Mesodermal cell (in vitro differentiated cells): Measurements from ENCODE around the gene LAMA5.

Experiments
- H3K27ac ChIP-seq: 2 replicates; pipeline ENCODE4 v1.7.0; 2013; ENCODE audit warnings: mild to moderate bottlenecking, low read depth, low read length, moderate library complexity; ENCODE audit not compliant: severe bottlenecking
- H3K36me3 ChIP-seq: 2 replicates; pipeline ENCODE4 v1.7.1; 2013; ENCODE audit warnings: mild to moderate bottlenecking, low read length, moderate library complexity; ENCODE audit not compliant: control insufficient read depth, insufficient read depth
- H3K4me1 ChIP-seq: one replicate; pipeline ENCODE4 v1.7.1; 2013; ENCODE audit warnings: mild to moderate bottlenecking, low read length; ENCODE audit not compliant: insufficient read depth, control insufficient read depth, poor library complexity, severe bottlenecking
- H3K4me3 ChIP-seq: 2 replicates; pipeline ENCODE4 v1.7.0; 2013; ENCODE audit warnings: low read length, control low read depth, mild to moderate bottlenecking; ENCODE audit not compliant: insufficient read depth, poor library complexity, severe bottlenecking; ENCODE audit errors: extremely low read depth
- H3K9me3 ChIP-seq: 2 replicates; pipeline ENCODE4 v1.7.1; 2013; ENCODE audit warnings: mild to moderate bottlenecking, low read length, moderate library complexity; ENCODE audit not compliant: control insufficient read depth
- WGBS, 2 experiments: methylation state at CpG; one replicate each; pipeline ENCODE4 v1.1.5; 2013; ENCODE audit warnings: missing lambda C conversion rate in 2 of 2; ENCODE audit not compliant: insufficient coverage in 2 of 2; 5-methylcytosine and 5-hydroxymethylcytosine counted together

Gene LAMA5

DNA sequence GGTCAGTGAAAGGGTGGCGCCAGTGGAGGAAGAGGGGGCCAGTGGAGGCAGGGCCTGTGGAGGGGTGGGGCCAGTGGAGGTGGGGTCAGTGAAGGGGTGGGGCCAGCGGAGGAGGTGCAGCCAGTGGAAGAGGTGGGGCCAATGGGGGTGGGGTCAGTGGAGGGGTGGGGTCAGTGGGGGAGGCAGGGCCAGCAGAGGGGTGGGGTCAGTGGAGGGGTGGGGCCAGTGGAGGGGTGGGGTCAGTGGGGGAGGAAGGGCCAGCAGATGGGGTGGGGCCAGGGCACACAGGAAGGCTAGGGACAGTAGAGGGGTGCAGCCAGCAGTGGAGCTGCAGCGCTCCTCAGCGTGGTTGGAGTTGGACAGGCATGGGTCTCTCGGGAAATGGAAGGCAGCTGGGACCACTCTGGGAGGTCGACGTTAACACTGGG, 45.6 kb downstream of the LAMA5 start:
- Histone ChIP-seq H3K36me3 (peaks cover 66% of the 10 kb centered on the region), H3K4me1 (no peaks in the 10 kb centered on the region), H3K9me3 (no peaks in the 10 kb centered on the region), H3K4me3 (no peak overlapping the region), H3K27ac (no peak overlapping the region)
- 86 to 97% methylated on average over 5 of the region's 7 CpGs for WGBS, 2 experiments

DNA sequence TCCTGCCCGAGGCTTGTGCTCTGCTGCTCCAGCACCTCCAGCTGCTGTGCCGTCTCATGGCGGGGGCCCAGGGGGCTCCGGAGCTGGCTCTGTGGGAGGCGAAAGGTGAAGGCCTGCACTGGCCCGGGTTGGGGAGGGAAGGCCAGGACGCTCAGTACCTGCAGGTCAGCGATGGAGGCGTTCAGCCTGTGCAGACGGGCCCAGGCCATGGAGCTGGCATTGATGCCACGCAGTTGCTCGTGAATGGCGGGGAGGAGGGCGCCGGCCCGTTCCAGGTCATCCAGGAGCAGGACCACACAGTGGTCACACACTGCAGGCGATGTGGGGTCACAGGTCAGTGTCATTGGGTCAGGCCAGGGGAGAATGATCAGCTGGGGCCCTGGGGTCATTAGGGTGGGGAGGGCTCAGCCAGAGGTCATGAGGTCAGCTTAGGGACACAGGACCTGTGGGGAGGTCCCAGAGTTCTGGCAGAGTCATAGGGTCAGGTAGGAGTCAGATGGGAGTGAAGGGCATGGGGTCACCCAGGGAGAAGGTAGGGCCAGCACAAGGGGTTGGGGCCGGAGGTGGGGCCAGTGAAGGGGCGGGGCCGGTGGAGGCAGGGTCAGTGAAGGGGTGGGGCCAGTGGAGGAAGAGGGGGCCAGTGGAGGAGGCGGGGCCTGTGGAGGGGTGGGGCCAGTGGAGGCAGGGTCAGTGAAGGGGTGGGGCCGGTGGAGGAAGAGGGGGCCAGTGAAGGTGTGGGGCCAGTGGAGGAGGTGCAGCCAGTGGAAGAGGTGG, 46.3 kb downstream of the LAMA5 start:
- Histone ChIP-seq H3K27ac (no peak overlapping the region), H3K4me1 (no peaks in the 10 kb centered on the region), H3K4me3 (no peak overlapping the region), H3K36me3 (peaks cover 66% of the 10 kb centered on the region), H3K9me3 (no peaks in the 10 kb centered on the region)
- 96 to 98% methylated on average over 18 to 20 of the region's 22 CpGs for WGBS, 2 experiments

DNA sequence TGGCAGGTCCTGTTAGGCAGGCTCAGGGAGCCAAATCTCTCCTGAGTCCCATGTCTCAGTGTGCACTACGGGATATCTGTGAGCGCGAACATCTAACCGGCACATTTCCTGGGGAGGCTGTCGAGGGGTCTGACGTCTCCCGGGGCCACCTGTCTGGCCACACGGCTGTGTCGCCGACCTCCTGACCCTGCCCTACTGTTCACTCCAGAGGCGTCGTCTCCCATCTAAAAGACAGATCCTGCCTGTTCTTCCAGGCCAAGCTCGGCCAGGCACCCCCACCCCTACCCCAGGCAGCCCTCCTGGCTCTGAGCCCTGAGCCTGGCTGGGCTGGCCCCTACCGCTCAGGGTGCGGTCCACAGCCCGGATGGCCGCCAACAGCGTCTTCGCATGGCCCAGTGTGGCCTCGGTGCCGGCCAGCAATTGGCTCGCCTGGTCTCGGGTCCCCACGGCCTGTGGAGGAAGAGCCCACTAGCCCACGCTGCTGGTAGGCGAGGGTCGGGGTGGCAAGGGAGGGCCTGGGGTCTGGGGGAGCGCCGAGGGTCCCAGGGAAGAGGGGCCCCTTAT, 47.7 kb downstream of the LAMA5 start:
- Histone ChIP-seq H3K36me3 (peaks cover 71% of the 10 kb centered on the region), H3K4me3 (no peak overlapping the region), H3K4me1 (no peaks in the 10 kb centered on the region), H3K9me3 (no peaks in the 10 kb centered on the region), H3K27ac (no peak overlapping the region)
- WGBS, 2 experiments, result 93% methylated on average over 21 to 25 of the region's 29 CpGs

DNA sequence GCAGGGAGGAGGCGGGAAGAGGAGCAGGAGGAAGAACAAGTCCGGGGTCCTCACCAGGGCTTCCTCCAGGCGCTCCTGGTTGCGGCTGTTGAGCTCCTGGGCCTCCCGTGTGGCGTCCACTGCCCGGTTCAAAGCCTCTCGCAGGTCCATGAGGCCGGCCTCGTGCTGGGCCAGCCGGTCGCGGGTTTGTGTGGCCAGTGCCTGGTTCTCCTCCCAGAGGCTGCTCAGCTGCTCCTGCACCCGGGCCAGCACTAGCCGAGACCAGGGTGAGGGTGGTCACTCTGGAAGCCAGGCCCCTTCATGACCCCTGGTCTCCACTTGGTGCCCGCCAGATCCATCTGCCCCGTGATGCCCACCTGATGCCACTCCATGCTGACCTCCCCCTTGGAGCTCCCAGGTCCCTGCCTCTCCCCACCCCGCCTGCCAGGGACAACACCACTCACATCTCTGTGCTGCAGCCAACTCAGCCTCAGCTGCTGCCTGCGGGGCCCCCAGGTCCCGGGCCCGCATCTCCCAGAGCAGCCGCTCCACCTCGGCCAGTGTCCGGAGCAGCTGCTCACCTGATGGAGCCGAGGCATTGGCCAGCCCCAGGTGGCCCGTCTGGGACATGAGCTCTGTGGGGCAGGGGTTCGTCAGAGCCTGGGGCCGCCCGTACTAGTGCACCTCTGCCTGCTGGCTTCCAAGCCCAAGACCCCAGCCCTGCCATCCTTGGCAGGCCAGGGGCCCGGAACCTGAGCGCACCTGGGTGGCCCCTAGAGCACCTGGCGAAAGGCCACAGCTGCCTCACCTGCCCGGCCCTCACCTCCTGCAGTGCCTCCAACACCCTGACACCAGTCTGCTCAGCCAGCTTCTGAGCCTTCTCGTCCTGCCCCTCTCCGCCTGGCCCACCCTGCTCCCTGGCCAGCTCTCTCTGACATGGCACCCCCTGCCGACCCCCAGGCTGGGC, 48.4 kb downstream of the LAMA5 start:
- no peaks in the 10 kb centered on the region for H3K4me1 ChIP-seq
- no peaks in the 10 kb centered on the region for H3K9me3 ChIP-seq
- H3K36me3 ChIP-seq, result peaks cover 71% of the 10 kb centered on the region
- H3K4me3 ChIP-seq, result no peak overlapping the region
- WGBS, 2 experiments, result 95% methylated on average over 31 to 36 of the region's 36 CpGs
- no peak overlapping the region for H3K27ac ChIP-seq

DNA sequence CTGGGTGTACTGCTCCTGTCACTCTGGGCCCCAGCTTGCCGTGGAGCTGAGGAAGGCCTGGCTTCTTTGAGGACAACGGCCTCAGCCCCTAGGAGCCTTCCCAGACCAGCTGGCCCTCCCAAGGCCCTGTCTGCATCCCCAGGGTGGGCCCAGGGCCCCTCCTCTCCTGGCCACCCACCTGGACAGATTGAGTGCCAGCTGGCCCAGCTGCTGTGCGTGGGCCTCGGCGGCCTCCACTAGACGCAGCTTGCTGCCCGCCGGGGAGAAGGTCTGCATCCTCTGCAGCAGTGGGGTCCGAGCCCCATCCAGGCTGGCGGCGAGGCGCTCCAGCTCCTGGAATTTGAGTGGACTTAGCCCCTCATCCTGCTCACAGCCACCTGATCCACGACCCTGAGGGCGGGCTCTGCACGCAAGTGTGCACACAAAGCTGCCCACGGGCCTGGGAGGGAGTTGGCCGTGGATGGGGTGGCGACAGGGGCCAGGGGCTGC, 49.9 kb downstream of the LAMA5 start:
- Histone ChIP-seq H3K4me1 (no peaks in the 10 kb centered on the region), H3K27ac (no peak overlapping the region), H3K36me3 (peaks cover 71% of the 10 kb centered on the region), H3K9me3 (no peaks in the 10 kb centered on the region), H3K4me3 (no peak overlapping the region)
- 92 to 94% methylated on average over 17 to 18 of the region's 18 CpGs for WGBS, 2 experiments

DNA sequence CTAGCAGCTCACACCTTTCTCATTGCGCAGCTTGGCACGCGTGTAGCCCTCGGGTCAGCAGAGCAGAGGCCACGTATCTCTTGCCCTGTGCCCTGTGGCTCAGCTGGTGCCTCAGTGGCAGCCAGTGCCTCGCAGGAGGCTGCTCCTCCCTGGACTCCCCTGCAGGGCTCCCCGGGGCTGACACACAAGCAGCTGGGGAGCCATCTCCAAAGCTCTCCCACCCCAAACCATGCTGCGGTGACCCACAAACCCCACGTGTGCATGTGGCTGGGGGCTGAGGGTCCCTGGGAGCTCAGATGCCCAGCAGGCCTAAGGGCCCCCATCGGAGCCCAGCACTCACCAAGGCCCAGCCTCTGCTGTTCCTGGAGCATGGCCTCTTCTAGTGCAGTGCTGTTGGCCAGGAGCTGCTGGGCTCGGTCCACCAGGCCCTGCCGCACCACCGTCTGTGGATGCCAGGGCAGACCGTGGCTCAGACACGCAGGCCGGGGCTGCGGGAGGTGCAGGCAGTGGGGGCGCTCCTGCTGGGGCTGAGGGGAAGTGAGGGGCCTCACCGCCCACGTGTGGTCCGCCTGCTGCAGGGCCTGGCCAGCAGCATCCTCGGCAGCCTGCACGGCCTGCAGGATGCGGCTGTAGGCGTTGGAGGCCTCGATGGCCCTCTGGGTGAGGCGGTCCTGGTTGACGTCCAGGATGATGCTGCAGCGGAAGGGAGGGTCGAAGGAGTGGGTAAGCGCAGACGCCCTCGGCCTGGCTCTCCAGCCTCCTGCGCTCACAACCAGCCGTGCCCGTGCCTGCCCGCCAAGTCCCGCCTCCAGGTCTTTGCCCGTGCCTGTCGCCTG, 50.6 kb downstream of the LAMA5 start:
- Histone ChIP-seq H3K27ac (no peak overlapping the region), H3K9me3 (no peaks in the 10 kb centered on the region), H3K4me1 (no peaks in the 10 kb centered on the region), H3K36me3 (peaks cover 69% of the 10 kb centered on the region), H3K4me3 (no peak overlapping the region)
- 94 to 97% methylated on average over 39 to 40 of the region's 40 CpGs for WGBS, 2 experiments

DNA sequence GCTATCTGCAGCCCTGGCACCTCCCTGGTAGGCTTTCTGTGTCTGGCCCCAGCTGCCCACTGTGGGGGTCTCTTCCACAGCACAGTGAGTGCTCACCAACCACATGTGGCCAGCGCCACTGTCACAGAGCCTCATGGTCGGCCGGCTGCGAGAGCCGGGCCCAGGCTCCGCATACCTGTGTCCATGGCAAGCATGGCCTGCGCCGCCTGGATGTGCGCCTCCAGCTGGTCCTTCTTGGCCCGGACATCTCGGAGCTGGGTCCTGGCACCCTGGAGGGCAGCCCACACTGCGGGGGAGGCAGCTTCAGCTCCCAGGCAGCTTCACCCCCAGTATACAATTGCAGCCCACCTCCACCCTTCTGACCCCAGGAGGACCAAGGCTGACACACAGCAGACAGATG, 51.3 kb downstream of the LAMA5 start:
- Histone ChIP-seq H3K36me3 (peaks cover 74% of the 10 kb centered on the region), H3K4me1 (no peaks in the 10 kb centered on the region), H3K27ac (no peak overlapping the region), H3K9me3 (no peaks in the 10 kb centered on the region), H3K4me3 (no peak overlapping the region)
- WGBS, 2 experiments, result 93 to 96% methylated on average over 11 of the region's 12 CpGs

DNA sequence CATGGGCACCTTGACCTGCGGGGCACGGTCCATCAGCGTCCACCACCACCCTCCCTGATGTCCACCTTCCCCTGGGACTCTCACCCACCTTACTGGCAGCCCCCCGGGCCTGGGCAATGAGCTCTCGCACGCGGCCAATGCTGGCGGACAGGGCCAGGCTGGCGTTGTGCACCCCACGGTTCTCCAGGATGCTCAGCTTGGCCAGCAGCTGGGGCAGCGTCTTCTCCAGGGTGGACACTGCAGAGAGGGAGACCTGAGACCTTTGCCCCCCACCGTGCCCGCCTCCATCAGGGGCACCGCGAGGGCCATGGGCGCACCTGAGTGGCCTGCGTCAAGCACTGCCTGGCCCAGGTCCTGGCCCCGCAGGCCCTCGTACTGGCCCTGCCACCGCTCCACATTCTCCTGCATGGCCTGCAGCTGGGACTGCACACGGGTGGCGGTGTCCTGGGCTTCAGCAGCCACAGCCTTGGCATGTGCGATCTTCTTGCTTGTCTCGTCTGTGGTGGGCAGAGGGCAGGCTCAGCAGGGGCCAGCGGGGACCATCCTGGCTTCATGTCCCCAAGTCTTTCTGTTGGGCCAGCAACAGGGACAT, 52.3 kb downstream of the LAMA5 start:
- Histone ChIP-seq H3K4me1 (no peaks in the 10 kb centered on the region), H3K4me3 (no peak overlapping the region), H3K36me3 (peaks cover 76% of the 10 kb centered on the region), H3K9me3 (no peaks in the 10 kb centered on the region), H3K27ac (no peak overlapping the region)
- 95 to 96% methylated on average over 24 to 25 of the region's 25 CpGs for WGBS, 2 experiments

DNA sequence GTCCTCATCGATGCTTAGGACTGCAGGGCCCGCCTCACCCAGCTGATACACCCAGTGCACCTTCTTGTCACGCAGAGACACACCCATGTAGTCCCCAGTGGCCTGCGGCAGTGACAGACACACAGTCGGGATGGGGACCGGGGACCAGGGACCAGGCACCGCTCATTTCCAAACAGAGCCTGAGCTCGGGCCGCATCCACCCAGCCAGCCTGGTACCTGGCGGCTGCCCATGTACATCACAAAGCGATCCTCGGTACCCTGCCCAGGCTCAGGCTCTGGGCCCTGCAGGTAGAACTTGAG, 52.8 kb downstream of the LAMA5 start:
- Histone ChIP-seq H3K4me1 (no peaks in the 10 kb centered on the region), H3K36me3 (peaks cover 77% of the 10 kb centered on the region), H3K27ac (no peak overlapping the region), H3K9me3 (no peaks in the 10 kb centered on the region), H3K4me3 (no peak overlapping the region)
- WGBS, 2 experiments, result 98 to 99% methylated on average over 12 of the region's 12 CpGs
